Measurements from ENCODE around the gene ANKS1B. TPM values are rescaled to one million over a fixed set of nuclear protein-coding genes. Genes with fewer than 3 reads are reported as not detected.

The ANKS1B gene
- polyA plus RNA-seq, 1 experiment = 0.27 TPM

DNA sequence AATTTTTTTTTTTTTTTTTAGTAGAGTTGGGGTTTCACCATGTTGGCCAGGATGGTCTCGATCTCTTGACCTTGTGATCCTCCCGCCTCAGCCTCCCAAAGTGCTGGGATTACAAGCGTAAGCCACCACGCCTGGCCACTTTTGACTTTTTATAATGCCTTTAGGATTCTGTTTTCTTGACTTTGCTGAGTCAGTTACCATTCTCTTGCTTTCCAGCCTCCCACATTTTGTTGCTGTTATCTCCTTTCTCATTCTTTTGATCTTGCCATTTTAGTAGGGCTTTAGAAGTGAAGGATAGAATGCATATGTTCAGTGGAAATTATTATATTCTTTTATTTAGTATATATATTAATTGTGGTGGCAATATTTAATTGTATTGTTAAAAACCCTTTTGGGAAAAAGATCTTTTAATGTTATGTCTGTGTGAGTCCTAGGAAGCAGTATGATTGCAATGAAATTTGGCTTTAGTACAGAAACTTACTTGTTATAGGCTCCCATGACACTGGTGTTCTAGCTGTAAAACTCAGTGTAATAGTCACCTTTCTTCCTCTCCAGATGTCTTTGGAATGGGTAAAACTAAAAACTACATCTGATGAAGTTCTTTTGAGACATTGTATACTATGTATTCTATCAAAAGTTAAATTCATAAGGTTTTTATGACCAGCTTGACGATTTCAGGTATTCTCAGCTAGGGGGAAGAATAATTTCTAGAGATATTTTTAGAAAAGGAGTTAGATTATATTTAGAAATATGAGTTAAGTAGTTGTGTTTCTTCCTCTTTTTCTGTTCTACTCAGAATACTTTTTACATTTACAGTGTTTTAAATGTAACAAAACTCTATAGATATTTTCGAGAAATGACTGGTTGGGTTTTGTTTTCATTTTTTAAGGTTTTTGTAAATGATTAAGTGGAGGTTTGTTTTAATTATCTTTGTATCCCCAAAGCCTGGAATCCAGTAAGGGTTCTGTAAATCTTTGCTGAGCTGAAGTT, 1264.9 kb downstream of the ANKS1B start:
- H3K36me3 ChIP-seq (ENCODE audit: control insufficient read depth, insufficient read depth, low read length) = peaks cover 4% of the 10 kb centered on the region
- ChIA-PET CTCF (interaction anchor here (0.7 to 1.1 kb wide), 3 partner anchors 9 to 78 kb away, joined by 3 to 5 read pairs (median 4); no protein-coding TSS in a partner anchor), POLR2A (no interaction called here)
- no peaks in the 10 kb centered on the region for H3K27me3 ChIP-seq (ENCODE audit: control insufficient read depth, insufficient read depth, low read length)
- no peak for DNase-seq (ENCODE audit: low read depth)
- no peak overlapping the region for H3K4me3 ChIP-seq (ENCODE audit: low read depth, low read length)
- TF ChIP-seq, protein P1, sequence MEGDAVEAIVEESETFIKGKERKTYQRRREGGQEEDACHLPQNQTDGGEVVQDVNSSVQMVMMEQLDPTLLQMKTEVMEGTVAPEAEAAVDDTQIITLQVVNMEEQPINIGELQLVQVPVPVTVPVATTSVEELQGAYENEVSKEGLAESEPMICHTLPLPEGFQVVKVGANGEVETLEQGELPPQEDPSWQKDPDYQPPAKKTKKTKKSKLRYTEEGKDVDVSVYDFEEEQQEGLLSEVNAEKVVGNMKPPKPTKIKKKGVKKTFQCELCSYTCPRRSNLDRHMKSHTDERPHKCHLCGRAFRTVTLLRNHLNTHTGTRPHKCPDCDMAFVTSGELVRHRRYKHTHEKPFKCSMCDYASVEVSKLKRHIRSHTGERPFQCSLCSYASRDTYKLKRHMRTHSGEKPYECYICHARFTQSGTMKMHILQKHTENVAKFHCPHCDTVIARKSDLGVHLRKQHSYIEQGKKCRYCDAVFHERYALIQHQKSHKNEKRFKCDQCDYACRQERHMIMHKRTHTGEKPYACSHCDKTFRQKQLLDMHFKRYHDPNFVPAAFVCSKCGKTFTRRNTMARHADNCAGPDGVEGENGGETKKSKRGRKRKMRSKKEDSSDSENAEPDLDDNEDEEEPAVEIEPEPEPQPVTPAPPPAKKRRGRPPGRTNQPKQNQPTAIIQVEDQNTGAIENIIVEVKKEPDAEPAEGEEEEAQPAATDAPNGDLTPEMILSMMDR (IDR thresholded peaks at IDR 0.05; ENCODE audit: insufficient read depth, low read depth, low read length) = no peak

DNA sequence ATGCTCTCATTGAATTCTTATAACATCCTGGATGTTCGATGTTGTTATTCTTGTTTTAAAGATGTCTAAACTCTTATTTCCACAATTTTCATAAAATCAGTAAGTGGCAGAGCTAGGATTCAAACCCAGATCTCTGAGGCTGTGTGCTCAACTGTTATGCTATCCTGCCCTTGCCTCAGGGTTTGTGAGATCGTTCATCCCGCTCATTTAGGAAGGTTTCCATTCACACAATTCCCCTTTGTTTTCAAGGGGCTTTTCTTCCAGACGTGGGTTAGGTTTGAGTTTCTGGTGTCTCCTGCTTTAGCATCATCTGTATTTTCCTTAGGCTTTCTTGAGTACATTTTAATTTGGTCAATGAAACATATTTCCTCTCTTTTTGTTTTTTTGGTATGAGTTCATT, 1270.3 kb downstream of the ANKS1B start:
- TF ChIP-seq, protein P1 (IDR thresholded peaks at IDR 0.05; ENCODE audit: insufficient read depth, low read depth, low read length) = no peak
- Histone ChIP-seq H3K36me3 (ENCODE audit: control insufficient read depth, insufficient read depth, low read length) (peaks cover under 1% of the 10 kb centered on the region; the same call in 1 of the 2 replicates), H3K4me3 (ENCODE audit: low read depth, low read length) (no peak overlapping the region), H3K27me3 (ENCODE audit: control insufficient read depth, insufficient read depth, low read length) (no peaks in the 10 kb centered on the region)
- ChIA-PET POLR2A (no interaction called here), CTCF (no interaction called here)
- DNase-seq (ENCODE audit: low read depth) = no peak

DNA sequence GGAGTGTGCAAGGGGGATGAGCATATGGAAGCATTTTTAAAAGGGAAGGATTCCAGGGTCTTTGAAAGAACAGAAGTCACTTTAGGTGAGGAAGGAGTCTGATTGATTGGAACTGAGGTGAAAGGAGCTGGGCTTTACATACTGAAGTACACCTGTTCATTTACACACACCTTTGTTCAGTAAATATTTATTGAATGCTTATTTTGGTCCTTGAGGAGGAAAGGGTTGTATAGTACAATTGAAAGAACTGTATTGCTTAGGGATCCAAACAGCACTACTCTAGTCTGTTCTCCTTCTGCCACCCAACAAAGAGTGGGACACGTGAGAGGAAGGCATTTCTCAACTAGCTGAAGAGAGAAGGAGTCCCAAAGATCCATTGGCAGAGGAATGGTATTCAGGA, 1275.7 kb downstream of the ANKS1B start:
- H3K36me3 ChIP-seq (ENCODE audit: control insufficient read depth, insufficient read depth, low read length) = peaks cover 6% of the 10 kb centered on the region
- ChIA-PET CTCF (interaction anchor here (1.3 kb wide), 1 partner anchor 10 kb away, joined by 5 read pairs; no protein-coding TSS in a partner anchor), POLR2A (no interaction called here)
- DNase-seq (ENCODE audit: low read depth) = no peak
- H3K27me3 ChIP-seq (ENCODE audit: control insufficient read depth, insufficient read depth, low read length) = no peaks in the 10 kb centered on the region
- TF ChIP-seq, protein P1 (IDR thresholded peaks at IDR 0.05; ENCODE audit: insufficient read depth, low read depth, low read length) = no peak
- H3K4me3 ChIP-seq (ENCODE audit: low read depth, low read length) = no peak overlapping the region

DNA sequence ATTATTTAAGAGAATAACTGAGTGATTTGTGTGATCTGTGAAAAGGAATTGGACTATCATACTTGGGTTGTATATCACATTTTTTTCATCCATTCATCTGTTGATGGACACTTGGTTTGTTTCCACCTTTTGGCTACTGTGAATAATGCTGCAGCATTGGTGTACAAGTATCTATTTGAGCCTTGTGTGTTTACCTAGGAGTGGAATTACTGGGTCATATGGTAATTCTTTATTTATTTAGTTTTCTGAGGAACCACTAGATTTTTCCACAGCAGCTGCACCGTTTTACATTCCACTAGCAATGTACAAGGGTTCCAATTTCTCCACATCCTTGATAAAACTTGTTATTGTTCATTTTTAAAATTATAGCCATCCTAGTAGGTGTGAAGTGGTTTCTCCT, 1283.6 kb downstream of the ANKS1B start:
- Histone ChIP-seq H3K36me3 (ENCODE audit: control insufficient read depth, insufficient read depth, low read length) (peaks cover 3% of the 10 kb centered on the region; the same call in 1 of the 2 replicates), H3K27me3 (ENCODE audit: control insufficient read depth, insufficient read depth, low read length) (no peaks in the 10 kb centered on the region), H3K4me3 (ENCODE audit: low read depth, low read length) (no peak overlapping the region)
- DNase-seq (ENCODE audit: low read depth) = no peak
- TF ChIP-seq, protein P1 (IDR thresholded peaks at IDR 0.05; ENCODE audit: insufficient read depth, low read depth, low read length) = no peak
- ChIA-PET CTCF (interaction anchor here (1.6 kb wide), 1 partner anchor 298 kb away, joined by 6 read pairs; no protein-coding TSS in a partner anchor), POLR2A (no interaction called here)

DNA sequence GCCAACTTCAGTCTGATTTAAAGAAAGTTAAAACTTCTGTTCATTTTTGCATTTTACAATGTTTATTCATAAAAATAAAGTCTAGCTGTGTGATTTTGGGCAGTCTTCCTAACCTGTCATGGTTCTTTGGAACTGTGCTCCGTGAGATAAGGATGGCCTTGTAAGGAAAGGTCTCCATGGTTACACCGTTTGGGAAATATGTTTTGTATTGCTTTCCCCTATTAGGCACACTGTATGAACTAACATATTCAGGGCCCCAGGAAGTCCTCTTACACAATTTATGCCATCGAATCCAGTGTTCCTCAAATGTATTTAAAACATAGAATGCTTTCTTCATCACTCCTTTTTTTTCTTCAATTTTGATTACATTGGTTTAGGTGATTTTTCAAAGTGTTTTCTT, 1285.2 kb downstream of the ANKS1B start:
- TF ChIP-seq, protein P1 (IDR thresholded peaks at IDR 0.05; ENCODE audit: insufficient read depth, low read depth, low read length) = no peak
- ChIA-PET POLR2A (no interaction called here), CTCF (interaction anchor here (0.7 to 2.5 kb wide), 8 partner anchors 8 to 298 kb away, joined by 3 to 17 read pairs (median 4); no protein-coding TSS in a partner anchor)
- H3K36me3 ChIP-seq (ENCODE audit: control insufficient read depth, insufficient read depth, low read length) = peaks cover 3% of the 10 kb centered on the region; the same call in 1 of the 2 replicates
- DNase-seq (ENCODE audit: low read depth) = no peak
- H3K4me3 ChIP-seq (ENCODE audit: low read depth, low read length) = no peak overlapping the region
- H3K27me3 ChIP-seq (ENCODE audit: control insufficient read depth, insufficient read depth, low read length) = no peaks in the 10 kb centered on the region
